Loucy (cell line): ENCODE data around the gene PIGB.

Experiments used
- H2AFZ ChIP-seq: fragments of 200-600 bp; sonication (generic); 2 replicates; pipeline ENCODE4 v1.6.0; 2016; ENCODE audit warnings: antibody characterized with exemption, mild to moderate bottlenecking, low read length, moderate library complexity
- H3F3A ChIP-seq: fragments of 200-600 bp; 2 replicates; pipeline ENCODE4 v1.6.0; 2016; ENCODE audit warnings: antibody characterized with exemption, low read depth, mild to moderate bottlenecking
- H3K27me3 ChIP-seq: fragments of 200-600 bp; sonication (generic); 2 replicates; pipeline ENCODE4 v1.6.1; 2014; ENCODE audit warnings: low read length, mild to moderate bottlenecking; ENCODE audit not compliant: insufficient read depth, poor library complexity, severe bottlenecking
- H3K36me3 ChIP-seq: fragments of 200-600 bp; sonication (generic); 2 replicates; pipeline ENCODE4 v1.6.1; 2016; ENCODE audit warnings: low read length; ENCODE audit not compliant: insufficient read depth
- H3K4me1 ChIP-seq: fragments of 200-600 bp; sonication (generic); 2 replicates; pipeline ENCODE4 v1.5.1; 2014; ENCODE audit warnings: low read length, mild to moderate bottlenecking; ENCODE audit not compliant: insufficient read depth, poor library complexity, severe bottlenecking
- H3K4me2 ChIP-seq: fragments of 200-600 bp; sonication (generic); 2 replicates; pipeline ENCODE4 v1.6.0; 2014; ENCODE audit warnings: antibody characterized with exemption, low read length, low read depth, mild to moderate bottlenecking; ENCODE audit not compliant: poor library complexity, severe bottlenecking
- H3K4me3 ChIP-seq: fragments of 200-600 bp; sonication (generic); 2 replicates; pipeline ENCODE4 v1.5.1; 2014; ENCODE audit warnings: low read length, mild to moderate bottlenecking, mixed read lengths; ENCODE audit not compliant: poor library complexity, severe bottlenecking
- H3K79me2 ChIP-seq: fragments of 200-600 bp; sonication (generic); 2 replicates; pipeline ENCODE4 v1.6.1; 2014; ENCODE audit warnings: low read length; ENCODE audit not compliant: insufficient read depth
- H3K9ac ChIP-seq: fragments of 200-600 bp; sonication (generic); 2 replicates; pipeline ENCODE4 v1.6.0; 2014; ENCODE audit warnings: mild to moderate bottlenecking, low read depth, low read length, moderate library complexity; ENCODE audit not compliant: poor library complexity, severe bottlenecking
- H3K9me2 ChIP-seq: fragments of 200-600 bp; sonication (generic); replicated peaks from 2 replicates; pipeline ENCODE4 v1.6.1; 2016; ENCODE audit warnings: low read depth, low read length, mixed read lengths
- H3K9me3 ChIP-seq: fragments of 200-600 bp; sonication (generic); 2 replicates; pipeline ENCODE4 v1.6.1; 2014; ENCODE audit warnings: mild to moderate bottlenecking, antibody characterized with exemption, low read length, low read depth; ENCODE audit not compliant: insufficient read depth
- H4K20me1 ChIP-seq: fragments of 200-600 bp; sonication (generic); 2 replicates; pipeline ENCODE4 v1.6.0; 2014; ENCODE audit warnings: antibody characterized with exemption, low read length, mild to moderate bottlenecking; ENCODE audit not compliant: insufficient read depth, poor library complexity, severe bottlenecking
- CTCF ChIP-seq: fragments of 200-600 bp; sonication (generic); conservative IDR thresholded peaks from 2 replicates; pipeline ENCODE4 v1.5.1; 2014; ENCODE audit warnings: mild to moderate bottlenecking, antibody characterized with exemption, low read length
- EZH2phosphoT487 ChIP-seq: fragments of 200-600 bp; IDR thresholded peaks from 2 replicates; pipeline ENCODE4 v1.6.1; 2018; ENCODE audit warnings: antibody characterized with exemption, mild to moderate bottlenecking, moderate library complexity, borderline replicate concordance

The PIGB gene

GRCh38 chr15:55327387-55327786, 8.4 kb downstream of the PIGB start:
- peaks cover 6% of the 10 kb centered on the region for H3K4me1 ChIP-seq
- no peaks in the 10 kb centered on the region for H3K9me3 ChIP-seq
- TF ChIP-seq CTCF (no peak), EZH2phosphoT487 (no peak)
- no peaks in the 10 kb centered on the region for H3K27me3 ChIP-seq
- peaks cover 10% of the 10 kb centered on the region; the same call in 1 of the 2 replicates for H3K36me3 ChIP-seq
- peaks cover 14% of the 10 kb centered on the region for H3K79me2 ChIP-seq
- no peak overlapping the region for H3K4me3 ChIP-seq
- no peak overlapping the region for H2AFZ ChIP-seq
- no peaks in the 10 kb centered on the region for H3F3A ChIP-seq
- no peak overlapping the region for H3K4me2 ChIP-seq
- H4K20me1 ChIP-seq, result no peaks in the 10 kb centered on the region
- no peak overlapping the region for H3K9ac ChIP-seq
- no peaks in the 10 kb centered on the region for H3K9me2 ChIP-seq

- peaks cover 34% of the 10 kb centered on the region for H3K36me3 ChIP-seq
- no peaks in the 10 kb centered on the region for H3K4me1 ChIP-seq
- no peak overlapping the region for H3K9ac ChIP-seq
- no peak overlapping the region for H2AFZ ChIP-seq
- no peaks in the 10 kb centered on the region for H3F3A ChIP-seq
- H4K20me1 ChIP-seq, result no peaks in the 10 kb centered on the region
- TF ChIP-seq CTCF, result no peak
- TF ChIP-seq EZH2phosphoT487, result no peak
- no peaks in the 10 kb centered on the region for H3K9me3 ChIP-seq
- no peaks in the 10 kb centered on the region for H3K79me2 ChIP-seq
- no peak overlapping the region for H3K4me2 ChIP-seq
- H3K4me3 ChIP-seq, result no peak overlapping the region
- no peaks in the 10 kb centered on the region for H3K27me3 ChIP-seq
- H3K9me2 ChIP-seq, result no peaks in the 10 kb centered on the region
These were observed 15.3 kb downstream of the PIGB start for GRCh38 chr15:55334371-55334770.

GRCh38 chr15:55334997-55335396, 16.0 kb downstream of the PIGB start:
- no peaks in the 10 kb centered on the region for H3K4me1 ChIP-seq
- H3K79me2 ChIP-seq, result no peaks in the 10 kb centered on the region
- no peak overlapping the region for H3K9ac ChIP-seq
- peaks cover 38% of the 10 kb centered on the region for H3K36me3 ChIP-seq
- no peak overlapping the region for H3K4me2 ChIP-seq
- no peaks in the 10 kb centered on the region for H3K27me3 ChIP-seq
- H3K9me3 ChIP-seq, result no peaks in the 10 kb centered on the region
- no peaks in the 10 kb centered on the region for H3K9me2 ChIP-seq
- H2AFZ ChIP-seq, result no peak overlapping the region
- TF ChIP-seq EZH2phosphoT487 (no peak), CTCF (no peak)
- H3K4me3 ChIP-seq, result no peak overlapping the region
- H4K20me1 ChIP-seq, result no peaks in the 10 kb centered on the region
- H3F3A ChIP-seq, result no peaks in the 10 kb centered on the region
